Skin epidermis (tissue), 12 donors: ENCODE measurements around the gene SOHLH1.

Source experiments
- H3K27ac ChIP-seq, 21 experiments: fragments of 200-600 bp; sonication (generic) in 11 of 21; one replicate each; pipeline ENCODE4 v1.5.0; 2020; ENCODE audit warnings: mild to moderate bottlenecking in 3 of 21, inconsistent platforms in 2 of 21, moderate library complexity in 2 of 21
- H3K4me3 ChIP-seq, 7 experiments: fragments of 200-600 bp; sonication (generic) in 2 of 7; one replicate each; pipeline ENCODE4 v1.5.0; 2020; ENCODE audit warnings: inconsistent platforms in 2 of 7, mild to moderate bottlenecking in 2 of 7, moderate library complexity in 1 of 7

Gene SOHLH1

DNA sequence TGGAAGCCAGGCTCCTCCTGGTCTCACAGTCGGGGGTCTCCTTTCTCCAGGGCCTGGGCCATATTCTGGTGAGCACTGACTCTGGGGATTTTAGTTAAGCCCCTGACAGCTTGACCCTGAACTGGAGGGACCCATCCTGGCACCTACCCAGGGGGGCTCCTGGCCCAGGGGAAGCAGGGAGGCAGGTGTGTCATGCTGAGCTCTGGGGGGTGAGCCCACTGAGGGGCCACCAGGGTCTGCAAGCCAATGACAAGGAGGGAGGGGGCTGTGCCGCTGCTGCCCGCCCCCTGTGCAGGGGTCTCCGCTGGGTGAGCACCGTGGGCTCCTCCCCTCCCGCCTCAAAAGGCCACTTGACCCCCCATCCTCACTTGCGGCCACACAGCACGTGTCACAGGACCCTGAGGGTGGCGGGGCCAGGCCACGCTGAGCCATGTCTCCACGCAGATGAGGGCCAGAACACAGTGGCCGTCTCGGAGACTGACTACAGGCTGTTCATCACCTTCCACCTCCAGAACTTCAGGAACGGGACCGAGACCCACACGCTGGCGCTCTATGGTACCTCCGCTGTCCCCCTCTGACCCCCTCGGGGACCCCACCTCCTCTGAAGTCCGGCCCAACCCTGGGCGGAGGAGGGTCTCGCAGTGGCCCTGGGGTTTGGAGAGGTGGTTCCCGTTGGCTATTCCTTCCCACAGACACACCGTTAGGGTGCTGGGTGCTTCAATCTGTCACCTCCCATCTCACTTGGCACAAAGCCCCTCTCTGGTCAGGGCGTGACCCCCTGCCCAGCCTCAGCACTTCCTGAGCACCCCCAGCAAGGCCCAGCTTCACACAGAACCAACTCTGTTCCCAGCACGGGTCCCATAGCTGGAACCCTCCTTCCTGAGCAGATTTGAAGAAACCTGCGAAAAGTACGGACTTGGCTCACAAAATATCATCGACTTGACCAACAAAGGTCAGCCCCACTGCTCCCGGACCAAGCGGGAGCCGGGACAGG is 34.2 kb downstream of the SOHLH1 start:
- Histone ChIP-seq H3K27ac (no peak overlapping the region), H3K4me3 (no peak overlapping the region)

- Histone ChIP-seq H3K4me3 (no peak overlapping the region), H3K27ac (no peak overlapping the region)
Measured at GRCh38 chr9:135664266-135664665, 35.0 kb downstream of the SOHLH1 start.

- H3K27ac ChIP-seq: no peak overlapping the region
- no peak overlapping the region for H3K4me3 ChIP-seq
Measured at GRCh38 chr9:135663857-135664256, 35.4 kb downstream of the SOHLH1 start.

- Histone ChIP-seq H3K27ac (no peak overlapping the region), H3K4me3 (no peak overlapping the region)
Measured at GRCh38 chr9:135663451-135663770, 35.9 kb downstream of the SOHLH1 start.

DNA sequence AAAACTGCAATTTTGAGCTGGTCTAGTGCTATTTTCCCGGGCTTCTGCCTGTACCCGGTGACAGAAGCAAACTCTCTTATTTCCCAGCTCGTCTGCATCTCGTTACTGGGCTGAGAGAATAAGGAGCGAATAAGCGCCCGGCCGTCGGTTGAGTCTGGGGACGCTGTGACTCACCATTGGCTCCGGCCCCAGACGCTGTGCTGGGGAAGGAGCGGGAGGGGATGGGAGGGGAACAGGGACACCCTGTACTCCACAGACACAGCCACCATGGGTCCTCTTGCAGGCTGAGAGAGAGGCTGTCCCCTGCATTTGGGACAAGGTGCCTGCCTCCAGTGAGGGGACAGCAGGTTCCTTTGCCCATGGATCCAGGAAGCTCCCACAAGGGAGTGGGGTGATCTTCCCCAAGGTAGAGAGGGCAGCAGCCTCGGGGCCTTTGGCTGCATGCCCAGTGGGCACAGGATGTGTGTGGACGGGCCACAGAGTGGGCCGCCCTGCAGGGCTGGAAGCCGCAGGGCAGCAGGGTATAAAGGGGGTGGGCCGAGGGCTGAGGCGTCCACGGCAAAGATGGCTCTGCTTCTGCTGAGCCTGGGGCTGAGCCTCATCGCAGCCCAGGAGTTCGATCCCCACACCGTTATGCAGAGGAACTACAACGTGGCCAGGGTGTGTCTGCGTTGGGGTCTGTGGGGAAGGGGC is 36.4 kb downstream of the SOHLH1 start, which contains the start of gene LCN9:
Gene LCN9, plus strand, starts transcription at position 552 of the 693 bp plus-strand sequence. Its CDS starts 13 bp downstream, at position 565.
- Histone ChIP-seq H3K4me3 (no peak within 1 kb of the TSS), H3K27ac (no peak within 1 kb of the TSS)

DNA sequence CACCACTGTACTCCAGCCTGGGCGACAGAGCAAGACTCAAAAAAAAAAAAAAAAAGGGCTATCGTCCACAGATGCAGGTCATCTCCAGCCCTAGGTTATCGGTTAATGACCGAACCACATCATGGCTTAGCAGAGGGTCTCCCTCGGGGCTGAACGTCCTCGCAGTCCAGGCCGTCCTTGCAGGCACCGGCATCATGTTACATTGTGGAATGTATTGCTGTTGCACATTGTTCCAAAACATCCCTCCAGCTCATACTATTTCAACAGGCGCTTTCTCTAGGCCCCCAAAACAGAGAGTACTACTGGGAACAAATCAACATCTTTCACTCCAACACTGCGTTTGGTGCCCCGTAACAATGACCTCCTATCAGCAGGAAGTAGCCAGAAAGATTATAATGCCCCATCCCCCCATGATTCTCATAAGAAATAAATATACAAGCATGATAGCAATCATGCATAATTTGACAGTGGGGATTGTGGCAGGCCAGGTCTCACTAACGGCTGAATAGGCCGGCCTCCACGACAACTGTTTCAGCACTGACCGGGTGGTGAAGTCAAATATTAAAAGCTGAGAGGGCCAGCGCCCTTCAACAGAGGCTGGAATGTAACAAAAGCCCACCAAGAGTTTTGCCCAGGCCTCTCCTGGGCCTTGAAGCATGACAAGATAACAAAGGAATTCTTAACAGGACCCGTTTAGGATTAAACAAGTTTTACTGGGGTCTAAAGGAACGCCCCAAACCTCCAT is 37.3 kb downstream of the SOHLH1 start:
- no peak overlapping the region for H3K27ac ChIP-seq

GRCh38 chr9:135660407-135660806 is 38.9 kb downstream of the SOHLH1 start:
- no peak overlapping the region for H3K27ac ChIP-seq
- no peak overlapping the region for H3K4me3 ChIP-seq

More for the DNA sequence above, 37.3 kb downstream of the SOHLH1 start:
- no peak overlapping the region for H3K4me3 ChIP-seq

GRCh38 chr9:135659252-135659651 is 40.0 kb downstream of the SOHLH1 start:
- H3K27ac ChIP-seq: no peak overlapping the region
- H3K4me3 ChIP-seq: no peak overlapping the region

GRCh38 chr9:135657416-135657815 is 41.9 kb downstream of the SOHLH1 start:
- Histone ChIP-seq H3K4me3 (no peak overlapping the region), H3K27ac (no peak overlapping the region)

DNA sequence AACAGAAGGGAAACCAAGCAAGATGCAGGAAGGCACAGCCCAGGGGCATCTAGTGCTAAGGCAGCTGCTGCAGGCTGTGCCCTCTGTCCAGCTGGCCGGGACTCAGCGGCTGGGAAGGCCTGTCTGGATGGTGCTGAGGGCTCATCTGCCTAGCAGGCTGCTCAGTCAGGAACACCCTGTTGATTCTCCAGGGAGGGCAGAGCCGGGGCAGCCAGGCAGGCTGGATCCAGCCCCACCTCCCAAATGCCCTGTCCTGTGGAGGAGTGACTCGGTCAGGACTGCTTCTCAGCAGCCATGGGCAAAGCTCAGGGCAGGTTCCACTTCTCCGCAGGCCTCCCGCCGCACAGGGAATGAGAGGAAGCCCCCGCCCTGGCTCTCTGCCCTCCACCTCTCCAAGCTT is 44.0 kb downstream of the SOHLH1 start:
- Histone ChIP-seq H3K27ac (no peak overlapping the region), H3K4me3 (no peak overlapping the region)

GRCh38 chr9:135650408-135650807 is 48.9 kb downstream of the SOHLH1 start:
- Histone ChIP-seq H3K4me3 (no peak overlapping the region), H3K27ac (no peak overlapping the region)

DNA sequence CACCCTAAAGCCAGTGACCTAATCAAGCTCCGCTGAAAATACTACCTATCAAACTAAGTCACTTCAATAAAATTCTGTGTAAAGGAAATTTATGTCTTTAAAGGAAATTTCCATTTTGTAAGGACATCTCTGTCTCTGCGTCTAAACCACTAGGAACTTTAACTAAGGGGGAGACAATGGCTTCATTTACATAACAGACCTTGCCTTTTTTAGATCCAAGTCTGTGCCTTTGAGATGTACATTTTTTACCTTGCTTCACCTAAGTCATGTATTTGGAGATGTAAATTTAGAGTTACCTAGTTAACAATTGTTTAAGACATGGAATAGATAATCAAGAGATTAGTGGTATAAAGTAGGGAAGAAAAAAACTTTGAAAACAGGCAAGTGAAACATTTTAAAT is 49.8 kb downstream of the SOHLH1 start:
- no peak overlapping the region for H3K27ac ChIP-seq

DNA sequence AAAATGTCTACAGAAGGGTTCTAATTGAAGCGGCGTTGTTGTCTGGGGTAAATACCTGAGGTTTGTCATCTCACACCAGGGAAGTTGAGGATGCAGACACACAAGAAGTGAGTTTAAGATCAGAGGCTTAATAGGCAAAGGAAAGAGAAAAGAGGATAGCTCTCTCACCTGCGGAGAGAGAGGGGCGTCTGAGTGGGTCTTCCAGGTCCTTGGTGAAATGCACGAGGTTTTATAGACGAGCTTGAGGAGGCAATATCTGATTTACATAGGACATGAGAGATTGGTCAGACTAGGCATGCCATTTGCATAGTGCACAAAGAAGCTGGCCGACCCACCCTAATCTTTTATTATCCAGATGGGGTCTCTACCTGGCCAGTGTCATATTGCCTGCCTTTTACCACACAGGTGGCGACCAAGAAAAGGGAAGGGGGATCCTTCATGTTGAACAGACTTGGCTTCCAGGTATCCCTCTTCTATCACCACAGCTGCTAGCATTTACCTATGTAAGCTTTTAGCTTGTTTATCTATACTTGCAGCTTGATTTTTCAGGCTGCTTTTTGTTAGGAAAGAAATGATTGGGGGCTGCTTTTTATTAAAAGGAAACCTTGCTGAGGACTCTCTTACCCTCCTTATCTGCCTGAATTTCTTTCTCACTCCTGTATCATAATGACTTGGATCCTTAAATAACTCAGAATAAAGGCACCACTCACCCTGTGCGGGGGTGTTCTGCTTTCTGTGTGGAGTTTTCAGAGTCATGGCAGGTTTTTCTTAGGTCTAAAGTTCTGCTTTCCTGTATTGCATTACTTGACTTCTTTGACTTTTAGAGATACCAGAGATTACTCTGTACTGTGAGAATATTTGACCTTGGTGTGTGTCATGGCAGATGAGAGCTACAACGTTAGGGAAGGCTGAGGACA is 50.5 kb downstream of the SOHLH1 start:
- Histone ChIP-seq H3K4me3 (no peak overlapping the region), H3K27ac (no peak overlapping the region)

More for the DNA sequence above, 49.8 kb downstream of the SOHLH1 start:
- H3K4me3 ChIP-seq: no peak overlapping the region

- Histone ChIP-seq H3K4me3 (no peak overlapping the region), H3K27ac (no peak overlapping the region)
Measured at GRCh38 chr9:135647884-135648283, 51.4 kb downstream of the SOHLH1 start.

- Histone ChIP-seq H3K4me3 (no peak overlapping the region), H3K27ac (no peak overlapping the region)
Measured at GRCh38 chr9:135644631-135645218, 54.6 kb downstream of the SOHLH1 start.
